GM19455 (cell line): ENCODE data around the gene ANKLE2.
A peak's percentile ranks its signal among the peaks of the same experiment; 100 is the strongest.
"Not testable (repeated sequence)": the region's sequence is repeated elsewhere in the genome, so short reads cannot be mapped to it uniquely, and the experiment has no call there.

Experiments
- ATAC-seq: cut with Tn5 transposase; IDR thresholded peaks from one replicate; pipeline ENCODE4 v1.9.1; 2021; ENCODE audit not compliant: unreplicated experiment

ANKLE2 gene

DNA sequence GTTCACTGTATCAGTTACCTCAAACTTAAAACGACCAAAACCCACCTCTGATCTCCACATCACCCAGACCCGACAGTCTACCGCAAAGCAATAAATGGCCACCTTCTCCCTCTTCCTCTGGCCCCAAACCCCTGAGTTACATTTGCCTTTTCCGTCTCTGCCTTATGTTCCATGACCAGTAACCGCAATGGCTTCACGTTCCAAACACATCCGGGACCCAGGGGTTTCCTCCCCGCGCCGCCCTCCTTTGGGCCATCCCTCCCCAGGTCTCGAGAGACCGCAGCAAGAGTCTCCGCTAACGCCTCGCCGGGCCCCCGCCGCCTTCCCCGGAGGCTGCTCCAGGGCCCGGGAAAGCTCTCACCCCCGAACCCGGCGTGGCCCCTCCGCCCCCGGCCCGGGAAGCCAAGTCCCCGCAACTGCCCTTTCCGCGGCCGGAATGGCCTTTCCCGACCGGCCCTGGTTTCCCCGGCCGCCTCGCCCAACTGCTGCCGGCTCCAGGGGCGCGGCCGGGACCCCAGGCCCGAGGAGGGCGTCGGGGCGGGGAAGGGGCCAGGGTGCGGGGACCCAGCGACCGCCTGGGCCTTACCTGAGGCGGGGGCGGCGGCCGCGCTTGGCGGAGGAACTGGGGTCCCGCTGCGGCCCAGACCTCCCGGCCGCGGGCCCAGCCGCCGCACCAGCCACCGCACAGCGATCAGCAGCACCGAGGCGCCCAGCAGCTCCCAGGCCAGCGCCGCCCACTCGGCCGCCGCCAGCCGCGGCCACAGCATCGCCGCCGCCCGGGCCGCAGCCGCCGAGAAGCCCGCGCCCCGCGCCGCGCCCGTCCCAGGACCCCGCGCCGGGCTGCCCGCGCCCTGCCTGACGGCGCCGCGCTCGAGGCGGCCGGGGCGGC lies at the start of gene ANKLE2:
Gene ANKLE2, minus strand, starts transcription at position 801 of the 889 bp plus-strand sequence. Its CDS starts 34 bp downstream, at position 767.
- peak; percentile 33 for ATAC-seq

DNA sequence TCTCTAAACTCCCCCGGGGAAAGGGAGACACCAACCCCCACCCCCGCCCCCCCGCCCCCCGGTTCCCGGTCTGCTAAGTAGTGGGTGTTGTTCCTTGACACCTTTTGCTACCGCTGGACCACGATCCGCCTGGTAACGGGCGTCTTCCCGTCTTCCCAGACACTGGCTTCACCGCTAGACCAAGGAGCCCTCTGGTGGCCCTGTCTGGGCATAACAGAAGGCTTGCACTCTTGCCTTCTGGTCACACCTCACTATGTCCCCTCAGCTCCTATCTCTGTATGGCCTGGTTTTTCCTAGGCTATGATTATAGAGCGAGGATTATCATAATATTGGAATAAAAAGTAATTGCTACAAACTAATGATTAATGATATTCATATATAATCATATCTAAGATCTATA lies 47.8 kb upstream of the ANKLE2 start:
- not testable (repeated sequence) for ATAC-seq

DNA sequence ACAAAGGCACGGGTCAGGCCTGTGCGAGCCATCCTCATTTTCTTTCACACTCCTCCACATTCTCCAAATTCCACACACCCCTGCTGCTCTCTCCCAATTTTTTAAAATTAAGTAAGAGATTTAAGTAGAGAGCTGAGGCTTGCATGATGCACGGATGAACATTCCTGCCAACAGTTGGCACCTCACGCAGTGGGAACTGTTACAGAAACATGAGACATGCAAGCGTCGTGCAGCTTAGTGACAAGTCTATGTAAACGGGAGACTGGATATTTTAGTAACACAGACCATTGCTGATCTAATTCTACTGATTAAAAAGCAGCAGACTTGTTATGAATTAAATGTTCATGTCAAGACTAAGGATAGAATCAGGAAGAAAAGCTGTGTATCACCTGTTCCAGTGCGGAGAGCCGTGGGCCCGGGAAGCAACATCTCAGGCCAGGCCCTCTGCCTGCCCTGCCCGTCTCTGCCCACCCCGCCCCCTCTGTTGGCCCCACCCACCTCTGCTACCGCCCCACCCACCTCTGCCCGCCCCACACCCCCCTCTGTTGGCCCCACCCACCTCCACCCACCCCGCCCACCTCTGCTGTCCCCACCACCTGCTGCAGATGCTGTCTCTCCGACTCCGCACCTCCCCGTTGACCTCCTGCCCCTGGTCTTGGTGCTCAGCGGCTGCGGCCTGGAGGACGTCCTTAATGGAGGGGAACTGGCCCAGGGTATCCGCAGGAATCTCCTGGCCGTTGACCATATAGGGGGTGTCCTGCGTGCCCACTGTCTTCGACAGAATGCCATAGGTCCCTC lies 45.9 kb upstream of the ANKLE2 start:
- no peak for ATAC-seq

DNA sequence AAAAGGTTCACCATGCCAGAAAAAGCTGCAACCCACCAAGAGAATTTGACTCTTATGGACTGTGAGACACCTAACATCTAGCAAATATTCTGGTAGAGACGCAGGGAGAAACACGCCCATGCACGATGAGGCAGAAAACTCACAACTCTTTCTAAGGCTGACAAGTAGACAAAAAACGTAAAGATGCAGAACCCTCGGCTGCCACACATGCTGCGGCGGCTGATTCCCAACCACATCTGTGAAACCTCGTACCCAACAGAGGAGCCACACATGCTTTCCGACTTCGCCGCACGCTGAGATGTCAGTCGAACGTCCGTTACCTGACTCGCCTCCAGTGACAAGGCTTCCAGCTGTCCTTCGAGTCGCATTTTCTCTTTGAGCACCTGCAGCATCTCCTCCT lies 45.2 kb upstream of the ANKLE2 start:
- no peak for ATAC-seq

DNA sequence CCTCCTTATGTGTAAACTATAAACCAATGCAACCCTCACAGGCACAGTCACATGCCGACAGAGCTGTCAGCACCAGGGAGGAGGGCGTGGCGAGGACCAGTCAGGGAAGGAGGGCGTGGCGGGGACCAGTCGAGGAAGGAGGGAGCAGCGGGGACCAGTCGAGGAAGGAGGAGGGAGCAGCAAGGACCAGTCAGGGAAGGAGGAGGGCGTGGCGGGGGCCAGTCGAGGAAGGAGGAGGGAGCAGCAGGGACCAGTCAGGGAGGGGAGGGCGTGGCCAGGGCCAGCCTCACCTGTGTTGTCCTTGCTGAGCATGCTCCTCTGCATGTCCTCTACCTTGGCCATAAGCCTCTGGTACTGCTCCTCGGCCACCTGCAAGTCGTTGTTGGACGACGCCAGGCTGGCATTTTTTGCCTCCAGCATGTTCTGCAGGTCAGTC lies 42.8 kb upstream of the ANKLE2 start:
- ATAC-seq: no peak

DNA sequence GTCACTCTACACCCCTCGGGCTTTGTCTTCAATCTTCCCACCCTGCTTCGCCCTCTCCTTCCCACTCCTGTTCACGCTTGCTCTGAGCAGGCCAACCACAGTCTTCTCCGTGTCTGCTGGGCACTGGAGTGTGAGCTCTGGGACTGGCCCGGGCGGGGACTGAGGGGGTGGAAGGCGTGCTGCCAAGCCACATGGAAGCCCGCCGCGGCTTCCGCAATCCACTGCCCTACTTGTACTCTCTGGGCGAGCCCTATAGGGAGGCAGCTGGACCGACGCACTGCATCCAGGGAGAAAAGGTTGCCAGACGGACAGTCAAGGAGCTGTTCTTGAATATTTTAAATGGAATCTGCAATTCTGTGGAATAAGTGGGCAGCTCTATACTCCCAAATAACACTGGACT lies 42.3 kb upstream of the ANKLE2 start:
- no peak for ATAC-seq

DNA sequence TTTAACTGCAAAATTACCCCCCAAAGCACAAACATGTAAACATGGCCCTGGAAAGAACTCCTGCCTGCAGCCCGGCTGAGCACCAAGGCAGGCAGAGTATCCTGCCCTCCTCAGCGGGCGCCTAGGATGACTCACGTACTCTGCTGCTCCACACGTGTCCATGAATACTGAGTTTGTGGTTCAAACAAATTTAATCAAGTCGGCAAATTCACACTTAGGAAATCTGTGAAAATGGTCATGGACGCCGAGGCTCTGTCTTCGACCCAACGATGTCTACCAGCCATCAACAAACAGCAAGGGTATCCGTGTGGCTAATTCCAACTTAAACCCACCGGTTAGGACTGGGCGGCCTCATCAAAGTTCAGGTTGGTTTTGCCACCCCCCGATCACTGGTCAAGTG lies 41.5 kb upstream of the ANKLE2 start:
- ATAC-seq: no peak

DNA sequence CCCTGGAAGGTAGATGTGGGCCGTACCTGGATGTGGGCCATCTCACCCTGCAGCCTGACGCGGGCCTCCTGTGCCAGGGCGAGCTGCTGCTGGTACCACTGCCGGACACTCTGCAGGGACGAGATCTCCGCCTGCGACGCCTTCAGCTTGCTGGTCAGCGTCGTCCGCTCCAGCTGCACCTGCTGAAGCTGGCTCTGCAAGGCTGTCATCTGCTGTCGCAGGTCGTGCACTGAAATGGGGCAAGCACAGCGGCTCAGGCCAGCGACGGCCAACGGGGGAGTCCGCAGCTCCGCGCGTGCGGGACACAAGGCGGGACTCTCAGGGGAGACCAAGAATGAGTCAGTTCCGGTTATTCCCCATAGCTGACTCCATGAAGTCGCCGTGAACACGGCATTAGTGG lies 40.1 kb upstream of the ANKLE2 start:
- no peak for ATAC-seq

DNA sequence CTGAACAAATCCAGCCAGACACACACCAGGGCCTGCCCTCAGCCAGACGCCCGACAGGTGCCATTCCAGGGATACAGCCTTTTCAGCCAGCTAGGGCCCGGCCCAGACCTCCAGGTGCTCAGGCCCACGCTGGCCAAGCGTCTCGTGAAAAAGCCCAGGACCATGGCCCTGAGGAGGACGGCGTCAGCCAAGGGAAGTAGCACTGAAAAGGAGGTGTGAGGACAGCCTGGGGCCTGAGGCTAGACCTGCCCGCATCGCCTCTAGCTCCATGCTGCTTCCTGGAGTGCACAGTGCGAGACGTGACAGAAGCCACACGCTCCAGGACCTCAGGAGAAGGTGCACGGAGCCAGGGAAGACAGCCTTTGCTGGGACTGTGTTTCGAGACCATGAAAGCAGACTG lies 37.2 kb upstream of the ANKLE2 start:
- ATAC-seq: no peak

DNA sequence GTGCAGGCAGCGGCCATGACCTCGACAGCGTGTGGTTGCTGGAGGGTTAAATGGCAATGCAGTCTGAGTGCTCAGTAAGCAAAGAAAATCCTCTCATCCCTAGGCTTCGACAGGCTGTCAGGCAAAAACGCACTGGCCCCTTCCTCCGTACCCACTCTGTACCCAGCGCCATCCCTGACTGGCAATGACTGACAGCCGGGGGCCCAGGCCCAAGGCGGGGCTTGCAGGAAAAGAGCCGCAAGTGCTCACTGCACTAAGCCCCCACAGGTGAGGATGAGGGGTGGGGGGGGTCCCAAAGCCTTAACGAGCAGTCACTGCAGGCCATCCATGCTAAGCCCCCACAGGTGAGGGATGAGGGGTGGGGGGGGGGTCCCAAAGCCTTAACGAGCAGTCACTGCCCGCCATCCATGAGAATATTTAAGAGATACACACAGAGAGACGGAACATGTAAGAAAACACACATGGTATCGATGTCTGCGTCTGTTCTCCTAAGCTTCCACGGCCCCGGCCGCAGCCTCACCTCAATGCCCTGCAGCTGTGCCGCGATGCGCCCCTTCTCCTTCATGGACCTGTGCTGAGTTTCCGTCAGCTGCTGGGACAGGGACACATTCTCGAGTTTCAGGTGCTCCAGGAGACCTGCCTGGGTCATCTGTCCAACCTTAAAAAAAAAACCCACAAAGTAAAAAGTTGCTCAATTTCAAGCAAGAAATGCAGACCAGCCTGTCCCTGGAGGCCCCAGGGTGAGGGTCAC lies 36.4 kb upstream of the ANKLE2 start:
- ATAC-seq: no peak

DNA sequence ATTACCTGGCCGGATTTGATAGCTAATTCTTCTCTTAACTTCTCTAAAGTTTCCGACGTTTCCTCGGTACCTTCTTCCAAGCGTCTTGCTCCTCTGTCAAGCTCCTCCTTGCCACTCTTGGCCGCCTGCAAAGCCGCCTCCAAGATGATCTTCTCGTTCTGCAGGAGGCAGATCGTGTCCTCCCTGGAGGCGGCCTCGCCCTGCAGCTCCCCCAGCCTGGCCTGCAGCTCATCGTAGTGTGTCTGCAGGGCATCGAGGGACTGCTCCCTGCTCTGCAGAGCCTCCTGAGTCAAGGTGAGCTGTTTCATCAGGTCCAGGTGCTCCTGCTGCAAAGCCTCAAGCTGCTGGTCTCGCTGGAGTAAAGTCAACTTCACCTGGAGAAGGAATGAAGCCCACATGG lies 34.2 kb upstream of the ANKLE2 start:
- no peak for ATAC-seq

DNA sequence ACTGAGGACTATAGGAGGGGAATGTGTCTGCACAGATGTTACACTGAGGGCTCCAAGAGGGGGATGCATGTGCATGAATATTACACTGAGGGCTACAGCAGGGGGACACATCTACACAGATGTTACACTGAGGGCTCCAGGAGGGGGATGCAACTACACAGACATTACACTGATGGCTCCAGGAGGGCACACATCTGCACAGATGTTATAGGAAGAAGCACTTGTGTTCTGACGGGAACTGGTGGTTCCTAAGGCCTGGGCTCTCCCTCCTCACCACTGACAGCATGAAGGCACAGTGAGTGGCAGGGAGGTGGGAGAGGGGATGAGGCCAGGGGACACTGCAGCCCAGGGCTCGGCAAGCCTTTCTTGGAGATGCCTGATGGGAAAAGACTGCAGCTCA lies 30.3 kb upstream of the ANKLE2 start:
- ATAC-seq: not testable (repeated sequence)

DNA sequence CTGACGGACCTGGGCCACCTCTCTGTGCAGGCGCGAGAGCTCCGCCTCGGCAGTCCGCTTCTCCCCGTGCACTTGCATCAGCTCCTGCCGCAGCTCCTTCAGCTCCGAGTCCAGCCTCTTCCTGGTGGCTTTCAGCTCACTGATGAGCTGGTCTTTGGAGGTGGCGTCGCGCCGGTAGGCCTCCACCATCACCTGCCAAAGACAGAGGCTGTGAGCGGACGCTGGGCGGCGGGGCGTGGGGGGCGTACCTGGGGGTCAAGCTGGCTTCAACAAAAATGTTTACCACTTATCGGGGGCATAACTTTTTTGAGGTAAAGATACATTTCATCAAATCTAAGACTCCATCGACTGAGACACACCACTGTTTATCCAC lies 27.5 kb upstream of the ANKLE2 start:
- ATAC-seq: no peak

DNA sequence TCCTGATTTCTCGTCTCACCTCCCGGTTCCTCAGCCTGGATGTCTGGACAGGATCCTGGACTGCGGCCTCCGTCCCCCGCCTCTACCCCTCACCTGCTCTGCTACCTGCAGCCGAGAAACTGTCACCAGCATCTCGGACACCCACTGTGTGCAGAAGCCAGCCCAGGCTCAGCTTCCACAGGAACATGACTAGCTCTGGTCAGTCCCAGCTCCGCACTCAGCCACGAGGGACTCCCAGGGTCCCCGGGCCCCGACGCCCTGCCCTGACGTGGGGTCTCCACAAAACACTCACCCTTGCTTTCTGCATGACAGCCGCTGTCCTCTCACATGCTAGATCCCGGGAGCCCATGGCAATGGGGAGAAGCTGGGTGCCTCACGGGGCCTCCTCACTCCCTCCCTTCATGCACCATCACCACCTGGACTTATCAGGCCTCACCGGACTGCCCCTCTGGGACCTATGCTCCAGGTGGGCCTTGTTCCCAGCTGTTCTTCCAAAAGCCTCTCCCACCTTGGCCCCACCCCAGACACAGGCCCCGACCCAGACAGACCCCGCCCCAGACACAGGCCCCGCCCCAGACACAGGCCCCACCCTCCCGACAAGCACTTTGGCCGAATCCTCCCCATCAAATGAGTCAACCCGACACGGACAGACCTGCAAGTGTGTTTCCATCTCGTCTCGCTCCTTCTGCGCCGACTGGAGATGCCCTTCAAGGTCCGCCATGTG lies 26.9 kb upstream of the ANKLE2 start:
- no peak for ATAC-seq

DNA sequence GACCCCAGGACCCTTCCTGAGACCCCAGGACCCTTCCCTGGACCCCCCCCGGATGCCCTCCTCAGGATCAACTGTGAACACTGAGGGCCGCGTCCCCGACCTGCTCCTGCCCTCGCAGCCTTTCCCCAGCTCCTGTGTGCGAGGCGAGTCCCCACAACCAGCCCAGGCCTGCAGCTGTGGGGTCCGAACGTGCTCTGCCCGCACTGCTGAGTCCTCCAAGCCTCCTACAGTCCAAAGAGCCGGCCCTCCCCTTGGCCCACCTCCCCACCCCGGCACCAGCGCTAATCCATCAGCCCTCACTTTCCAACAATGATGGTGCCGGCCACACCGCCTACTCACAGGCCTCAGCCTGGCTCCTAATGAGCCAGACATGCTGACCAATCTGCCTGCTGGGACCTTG lies 26.2 kb upstream of the ANKLE2 start:
- ATAC-seq: no peak

DNA sequence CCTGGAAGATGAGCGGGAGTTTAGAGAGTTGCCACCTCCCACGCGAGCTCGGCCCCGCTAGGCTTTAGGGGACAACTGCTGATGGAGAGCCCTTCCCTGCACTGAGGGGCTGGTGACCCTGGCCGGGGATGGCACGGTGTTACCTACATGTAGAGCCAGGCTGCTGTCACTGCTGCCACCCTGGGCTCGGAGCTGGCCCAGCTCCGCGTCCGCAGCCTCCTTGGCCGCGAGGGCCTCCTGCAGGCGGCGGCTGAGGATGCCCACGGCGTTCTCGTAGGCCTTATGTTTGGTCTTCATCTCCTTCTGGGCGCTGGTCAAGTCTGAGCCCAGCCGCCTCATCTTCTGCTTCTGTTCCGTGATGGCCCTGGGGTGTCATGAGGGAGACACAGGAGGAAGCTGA lies 24.6 kb upstream of the ANKLE2 start:
- ATAC-seq: no peak

DNA sequence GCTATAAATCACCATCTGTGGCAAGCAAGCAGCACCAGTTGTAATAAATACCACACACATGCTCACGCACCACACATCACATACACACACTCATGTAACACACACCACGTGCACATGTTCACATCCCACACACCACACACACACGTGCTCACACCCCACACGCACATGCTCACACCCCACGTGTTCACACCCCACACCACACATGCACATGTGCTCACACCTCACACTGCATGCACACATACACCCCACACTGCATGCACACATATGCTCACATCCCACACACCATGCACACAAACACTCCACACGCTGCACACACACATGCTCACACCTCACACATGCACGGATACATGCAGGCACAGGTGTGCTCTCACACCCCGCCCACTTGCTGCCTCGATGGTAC lies 22.9 kb upstream of the ANKLE2 start:
- ATAC-seq: no peak

DNA sequence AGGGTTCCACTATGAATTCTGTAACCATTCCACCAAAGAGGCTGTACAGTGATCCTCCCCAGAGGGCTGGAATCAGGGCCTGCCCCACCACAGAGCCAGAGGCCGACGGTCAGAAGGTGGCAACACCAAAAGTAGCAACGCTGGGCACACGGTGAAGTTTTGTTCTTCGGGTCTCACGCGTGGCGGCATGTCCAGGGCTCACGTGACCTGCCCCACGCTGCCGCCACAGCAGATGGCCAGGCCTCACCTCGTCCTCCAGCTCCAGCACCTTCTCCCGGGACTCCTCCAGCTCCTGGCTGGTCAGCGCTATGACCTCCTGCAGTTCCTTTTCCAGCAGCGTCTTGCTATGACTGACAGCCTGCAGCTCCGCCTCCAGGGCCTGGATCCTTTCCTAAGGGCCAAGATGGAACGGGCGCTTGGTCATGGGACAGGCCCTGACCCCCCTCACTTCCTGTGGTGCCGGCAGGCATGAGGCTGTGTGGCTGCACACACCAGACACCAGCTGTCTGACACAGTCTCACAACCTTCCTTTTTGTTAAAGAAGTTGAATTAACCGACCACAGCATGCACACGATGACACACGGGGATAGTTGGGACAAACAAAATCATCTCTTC lies 22.4 kb upstream of the ANKLE2 start:
- no peak for ATAC-seq

DNA sequence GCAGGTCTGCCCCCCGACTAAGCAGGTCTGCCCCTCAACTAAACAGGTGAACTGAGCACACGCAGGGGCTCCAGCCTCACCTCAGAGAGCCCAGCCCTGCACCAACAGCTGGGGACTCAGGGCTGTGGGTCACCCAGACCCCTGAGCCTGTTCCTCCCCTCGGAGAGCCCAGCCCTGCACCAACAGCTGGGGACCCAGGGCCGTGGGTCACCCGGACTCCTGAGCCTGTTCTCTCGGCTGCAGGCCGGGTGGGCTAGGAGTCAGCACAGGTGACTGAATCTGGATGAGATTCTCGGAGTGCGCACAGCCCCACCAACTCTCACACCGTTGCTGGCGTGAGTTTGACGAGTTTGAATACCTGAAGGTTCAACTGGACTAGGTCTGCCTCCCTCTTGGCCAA lies 20.3 kb upstream of the ANKLE2 start:
- ATAC-seq: no peak

DNA sequence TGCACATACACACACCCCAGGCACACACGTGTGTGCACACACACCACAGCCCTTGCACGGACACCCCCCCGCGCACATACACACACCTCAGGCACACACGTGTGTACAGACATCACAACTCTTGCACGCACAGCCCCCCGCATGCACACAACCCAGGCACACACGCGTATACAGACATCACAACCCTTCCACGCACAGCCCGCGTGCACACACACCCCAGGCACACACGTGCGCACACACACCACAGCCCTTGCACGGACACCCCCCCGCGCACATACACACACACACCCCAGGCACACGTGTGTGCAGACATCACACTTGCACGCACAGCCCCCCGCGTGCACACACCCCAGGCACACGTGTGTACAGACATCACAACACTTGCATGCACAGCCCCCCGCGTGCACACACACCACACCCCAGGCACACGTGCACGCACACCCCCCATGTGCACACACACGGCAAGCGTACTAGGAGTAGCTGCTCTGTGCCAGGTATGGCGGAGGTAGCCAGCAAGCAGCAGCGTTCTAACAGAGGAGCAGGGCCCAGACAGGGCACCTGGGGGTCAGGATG lies 18.2 kb upstream of the ANKLE2 start:
- no peak for ATAC-seq
